Lower leg skin (tissue), 4 donors: ENCODE data around the gene CSNK1A1. TPM values are rescaled to one million over a fixed set of nuclear protein-coding genes. Genes with fewer than 3 reads are reported as not detected.
"Not testable (repeated sequence)": the region's sequence is repeated elsewhere in the genome, so short reads cannot be mapped to it uniquely, and the experiment has no call there.

Source experiments
- DNase-seq, 2 donors: peaks; one replicate each; pipeline ENCODE4 v3.0.0-alpha.2; 2019; ENCODE audit warnings: low spot score in 2 of 2
- H3K4me3 ChIP-seq: fragments of 200-600 bp; sonication (generic); 2 replicates; pipeline ENCODE4 v1.5.1; 2017; ENCODE audit warnings: mild to moderate bottlenecking, low read depth; ENCODE audit not compliant: poor library complexity, severe bottlenecking
- CTCF ChIP-seq, 3 donors: fragments of 450-650 bp; IDR thresholded peaks; one replicate each; pipeline ENCODE4 v1.5.1; 2016; ENCODE audit warnings: antibody characterized with exemption in 3 of 3, mild to moderate bottlenecking in 3 of 3, moderate library complexity in 2 of 3
- POLR2A ChIP-seq, 2 donors: fragments of 450-650 bp; IDR thresholded peaks; one replicate each; pipeline ENCODE4 v1.6.1; 2016 to 2017; ENCODE audit warnings: antibody characterized with exemption in 2 of 2, mild to moderate bottlenecking in 1 of 2, moderate library complexity in 1 of 2
- WGBS, 2 donors: methylation state at CpG; one replicate each; pipeline ENCODE4 v1.1.5; 2018; 5-methylcytosine and 5-hydroxymethylcytosine counted together
- intact Hi-C: fragments of 100-400 bp; cut with DNase I; formaldehyde crosslinking; loops from one replicate; pipeline ENCODE4 v1.15.0; 2023; ENCODE audit warnings: low total_unique reads
- total RNA-seq, 4 donors: library from RNA; depleted of rRNA; stranded (reverse); fragments of >200 nt; gene quantifications; one replicate each; pipeline ENCODE4 v1.1.0, GENCODE V29; 2016

CSNK1A1 gene
- total RNA-seq = 100 to 1,000 TPM; 270 to 297 (median 282) TPM

GRCh38 chr5:149551227-149552037 is at the start of gene CSNK1A1:
CSNK1A1 (minus strand) TSS chr5:149551439; CDS start chr5:149550964, 475 bp downstream.
- intact Hi-C loops = loop anchor here (5.0 kb wide), 1 partner anchor 109 kb away; no protein-coding TSS in a partner anchor
- TF ChIP-seq POLR2A (IDR thresholded peaks at IDR 0.05) (peak in 1 of 2 donors; percentile 71), CTCF (IDR thresholded peaks at IDR 0.05) (peak in 1 of 3 donors; percentile 79)
- H3K4me3 ChIP-seq = peak within 1 kb of the TSS; percentile 97
- DNase-seq = peak; percentile 97 to 100
- 1% methylated on average over 23 to 31 of the region's 67 CpGs for WGBS, 2 donors

GRCh38 chr5:149600932-149601331 is 49.7 kb upstream of the CSNK1A1 start:
- DNase-seq = no peak
- WGBS, 2 donors = 78% methylated on average over 3 of the region's 3 CpGs
- no peak overlapping the region for H3K4me3 ChIP-seq
- intact Hi-C loops = no loop called here
- TF ChIP-seq POLR2A (IDR thresholded peaks at IDR 0.05) (no peak), CTCF (IDR thresholded peaks at IDR 0.05) (no peak)

- WGBS, 2 donors = 73 to 74% methylated on average over 4 of the region's 4 CpGs
- DNase-seq = no peak
- intact Hi-C loops = no loop called here
- H3K4me3 ChIP-seq = no peak overlapping the region
- TF ChIP-seq CTCF (IDR thresholded peaks at IDR 0.05) (no peak), POLR2A (IDR thresholded peaks at IDR 0.05) (no peak)
These were observed 48.1 kb upstream of the CSNK1A1 start for GRCh38 chr5:149599375-149599774.

- TF ChIP-seq CTCF (IDR thresholded peaks at IDR 0.05) (no peak), POLR2A (IDR thresholded peaks at IDR 0.05) (no peak)
- 90% methylated on average over 3 of the region's 3 CpGs for WGBS, 2 donors
- DNase-seq = no peak
- H3K4me3 ChIP-seq = no peak overlapping the region
- intact Hi-C loops = no loop called here
These were observed 47.7 kb upstream of the CSNK1A1 start for GRCh38 chr5:149598966-149599365.

- DNase-seq, intact Hi-C loops, H3K4me3 ChIP-seq: not testable (repeated sequence)
- 89 to 90% methylated on average over 2 of the region's 2 CpGs for WGBS, 2 donors
These were observed 47.0 kb upstream of the CSNK1A1 start for GRCh38 chr5:149598234-149598633.

- no peak for DNase-seq
- intact Hi-C loops = no loop called here
- TF ChIP-seq CTCF (IDR thresholded peaks at IDR 0.05) (no peak), POLR2A (IDR thresholded peaks at IDR 0.05) (no peak)
- H3K4me3 ChIP-seq = no peak overlapping the region
- WGBS, 2 donors = 90 to 96% methylated on average over 7 of the region's 7 CpGs
These were observed 46.4 kb upstream of the CSNK1A1 start for GRCh38 chr5:149597618-149598017.
